ENCODE data around the gene DNAAF3.
A peak's percentile ranks its signal among the peaks of the same experiment; 100 is the strongest.
"Not testable (repeated sequence)": the region's sequence is repeated elsewhere in the genome, so short reads cannot be mapped to it uniquely, and the experiment has no call there.

Gene DNAAF3

DNA sequence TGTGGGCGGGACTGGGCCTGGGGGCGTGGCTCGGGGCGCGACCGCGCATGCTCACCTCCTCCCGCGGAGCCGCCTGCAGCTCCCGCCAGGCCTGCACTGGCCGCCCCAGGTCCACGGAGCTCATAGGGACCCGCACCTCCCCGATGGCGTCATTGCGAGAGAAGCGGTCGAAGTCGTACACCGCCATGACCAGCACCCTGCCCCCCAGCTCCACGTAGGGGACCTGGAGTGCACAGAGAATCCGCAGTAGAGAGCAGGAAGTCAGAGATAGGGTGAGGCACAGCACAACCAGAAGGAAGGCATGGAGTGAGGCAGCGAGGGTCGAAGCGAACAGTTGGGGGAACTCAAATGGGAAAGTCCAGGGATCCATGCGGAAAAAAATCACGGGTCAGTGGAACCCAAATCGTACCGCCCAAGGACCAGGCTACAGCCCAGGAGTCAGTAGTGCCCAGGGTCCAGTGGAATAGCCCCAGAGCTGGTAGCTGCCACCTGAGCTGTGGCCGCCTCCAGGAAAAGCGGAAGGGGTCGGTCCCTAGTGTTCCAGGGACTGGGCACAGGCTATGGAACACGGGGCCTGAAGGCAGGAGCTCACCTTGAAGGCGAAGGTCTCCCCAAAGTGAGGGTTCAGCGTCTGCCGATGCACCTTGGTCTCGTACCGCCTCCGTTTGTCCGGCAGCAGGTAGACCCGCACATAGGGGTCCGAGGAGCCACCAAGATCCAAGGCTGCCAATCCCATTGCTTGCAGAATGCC is 8.9 kb upstream of the DNAAF3 start:
- no peak for DNase-seq (ENCODE audit: low spot score)

DNA sequence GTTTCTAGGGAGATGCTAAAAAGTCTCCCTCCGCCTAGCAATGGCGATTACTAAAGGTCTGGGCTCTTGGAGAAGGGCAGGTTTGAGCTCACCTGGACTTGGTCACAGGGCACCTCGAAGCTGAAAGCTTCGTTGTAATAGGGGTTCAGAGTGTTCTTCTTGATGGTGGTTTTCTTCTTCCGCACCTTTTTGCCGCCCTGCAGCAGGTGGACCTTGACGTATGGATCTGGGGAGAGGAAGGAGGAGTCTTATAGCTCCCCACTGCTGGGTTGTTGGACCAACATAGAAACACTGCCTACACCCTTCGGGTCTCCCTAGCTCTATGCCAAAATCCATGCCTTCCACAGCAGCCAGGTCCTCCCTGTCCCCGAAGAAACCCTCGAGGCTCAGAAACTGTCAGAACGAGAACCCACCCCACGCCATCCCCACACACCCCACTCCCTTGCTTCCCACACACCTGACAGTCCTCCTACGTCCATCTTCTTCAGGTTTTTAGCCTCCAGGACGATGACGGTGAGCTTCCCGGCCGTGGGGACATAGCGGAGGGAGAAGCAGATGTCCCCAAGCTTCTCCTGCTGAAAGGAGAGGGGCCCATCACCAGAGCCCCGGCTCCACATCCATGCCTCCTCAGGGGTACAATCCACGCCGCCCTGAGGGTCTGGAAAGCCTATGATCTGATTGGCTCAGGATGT is 8.2 kb upstream of the DNAAF3 start:
- DNase-seq (ENCODE audit: low spot score): no peak

- DNase-seq (ENCODE audit: low spot score): peak; percentile 92
Measured at GRCh38 chr19:55173714-55174409, 7.4 kb upstream of the DNAAF3 start.

- DNase-seq (ENCODE audit: low spot score): no peak
Measured at GRCh38 chr19:55173186-55173713, 6.8 kb upstream of the DNAAF3 start.

DNA sequence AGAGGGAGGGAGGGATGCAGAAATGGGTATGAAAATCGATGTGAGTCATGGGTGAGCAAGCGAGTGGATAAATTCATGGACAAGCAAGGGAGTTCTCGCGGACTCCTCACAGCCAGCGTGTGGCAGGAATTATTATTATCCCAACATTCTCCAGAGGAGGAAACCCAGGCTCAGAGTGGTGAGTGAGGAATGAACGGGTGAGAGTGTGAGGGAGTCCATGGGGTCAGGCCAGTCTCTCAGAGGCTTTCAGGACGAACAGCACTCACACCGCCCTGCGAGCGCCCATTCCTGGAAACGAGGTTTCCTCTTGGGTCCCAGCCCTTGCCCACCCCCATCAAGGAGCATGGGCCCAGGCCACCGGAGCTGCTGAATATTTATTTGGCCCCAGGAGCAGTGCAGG is 6.3 kb upstream of the DNAAF3 start:
- peak; percentile 94 for DNase-seq (ENCODE audit: low spot score)

- not testable (repeated sequence) for DNase-seq (ENCODE audit: low spot score)
Measured at GRCh38 chr19:55172318-55172717, 5.9 kb upstream of the DNAAF3 start.

DNA sequence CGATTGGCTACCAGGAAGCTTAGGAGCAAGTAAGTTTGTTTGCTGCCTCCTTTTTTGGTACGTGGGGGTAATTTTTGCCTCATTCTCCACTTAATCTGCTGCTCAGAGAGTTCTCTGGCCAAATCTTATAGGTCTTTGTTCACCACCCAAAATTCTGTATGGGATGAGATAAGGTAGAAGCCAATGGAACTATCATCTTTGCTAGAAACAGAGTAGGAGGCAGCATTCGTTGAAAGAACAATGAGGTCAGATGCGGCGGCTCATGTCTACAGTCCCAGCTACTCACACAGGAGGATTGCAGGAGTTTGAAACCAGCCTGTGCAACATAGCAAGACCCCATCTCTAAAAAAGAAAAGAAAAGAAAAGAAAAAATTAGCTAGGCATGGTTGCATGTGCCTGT is 5.0 kb upstream of the DNAAF3 start:
- no peak for DNase-seq (ENCODE audit: low spot score)

DNA sequence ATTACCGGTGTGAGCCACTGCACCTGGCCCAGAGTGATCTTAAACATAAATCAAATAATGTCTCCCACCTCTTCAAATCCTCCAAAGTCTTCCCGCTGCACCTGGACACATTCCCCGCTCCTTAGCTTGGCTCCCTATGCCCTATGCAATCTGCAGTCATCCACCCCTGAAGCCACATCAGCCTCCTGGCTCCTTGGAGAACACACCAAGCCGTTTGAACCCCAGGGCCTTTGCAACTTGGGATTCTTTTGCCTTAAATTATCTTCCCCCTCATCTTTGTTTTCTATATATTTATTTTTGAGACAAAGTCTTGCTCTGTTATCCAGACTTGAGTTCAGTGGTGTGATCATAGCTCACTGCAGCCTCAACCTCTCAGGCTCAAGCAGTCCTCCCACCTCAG is 2.7 kb upstream of the DNAAF3 start:
- no peak for DNase-seq (ENCODE audit: low spot score)

GRCh38 chr19:55165952-55166529 is 372 bp downstream of the DNAAF3 start:
- peak; percentile 84 for DNase-seq (ENCODE audit: low spot score)

DNA sequence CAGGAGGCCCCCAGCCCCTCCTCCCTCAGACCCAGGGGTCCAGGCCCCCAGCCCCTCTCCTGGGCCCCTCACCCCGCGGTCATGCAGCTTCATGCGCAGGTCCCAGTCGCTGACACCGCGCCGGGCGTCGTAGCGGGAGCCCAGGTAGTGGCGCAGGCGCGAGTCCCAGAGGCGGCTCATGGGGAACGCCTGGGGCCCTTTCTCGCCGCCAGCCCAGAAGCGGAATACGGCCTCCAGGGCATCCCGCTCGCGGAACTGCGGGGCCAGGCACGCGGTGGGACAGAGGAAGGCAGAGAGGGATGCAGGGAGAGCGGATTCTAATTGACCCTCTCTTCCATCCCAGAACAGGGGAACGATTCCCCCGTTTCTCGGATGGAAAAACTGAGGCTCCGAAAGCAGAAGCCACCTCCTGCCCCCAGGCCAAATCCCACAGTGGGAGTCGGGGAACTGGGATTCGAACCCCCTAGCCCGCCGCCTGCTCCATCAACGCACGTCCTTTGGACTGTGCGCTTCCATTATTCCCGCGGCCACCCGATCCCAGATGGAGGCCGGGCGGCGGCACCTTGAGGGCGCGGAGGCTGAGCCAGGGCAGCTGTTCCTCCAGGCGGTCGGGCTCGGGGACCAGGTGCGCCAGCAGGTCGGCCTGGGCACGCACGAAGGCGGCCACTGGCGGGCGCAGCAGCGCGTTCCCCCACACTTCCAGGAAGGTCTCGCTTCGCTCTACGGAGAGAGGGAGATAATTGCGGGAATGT is 4.7 kb downstream of the DNAAF3 start:
- DNase-seq (ENCODE audit: low spot score): no peak

DNA sequence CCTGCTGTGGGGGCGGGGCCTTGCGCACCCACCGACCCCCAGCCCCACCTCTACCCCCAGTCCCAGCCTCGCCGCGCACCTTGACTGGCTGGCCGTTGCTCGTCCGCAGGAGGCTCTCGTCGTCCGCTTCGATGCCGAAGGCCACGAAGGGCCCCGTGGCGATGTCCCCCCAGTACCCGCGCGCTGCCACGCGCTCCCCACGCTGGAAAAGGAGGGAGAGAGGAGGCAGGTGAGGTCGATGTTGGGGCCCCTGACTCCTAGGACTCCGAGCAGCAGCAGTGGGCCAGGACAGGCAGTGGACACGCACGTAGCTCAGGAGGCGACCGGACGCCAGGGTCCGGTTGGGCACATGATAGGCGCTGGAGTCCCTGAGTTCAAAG is 5.4 kb downstream of the DNAAF3 start:
- no peak for DNase-seq (ENCODE audit: low spot score)

- DNase-seq (ENCODE audit: low spot score): peak; percentile 98
Measured at GRCh38 chr19:55160128-55160985, 6.1 kb downstream of the DNAAF3 start.

- peak; percentile 68 for DNase-seq (ENCODE audit: low spot score)
Measured at GRCh38 chr19:55158848-55159749, 7.3 kb downstream of the DNAAF3 start.

DNA sequence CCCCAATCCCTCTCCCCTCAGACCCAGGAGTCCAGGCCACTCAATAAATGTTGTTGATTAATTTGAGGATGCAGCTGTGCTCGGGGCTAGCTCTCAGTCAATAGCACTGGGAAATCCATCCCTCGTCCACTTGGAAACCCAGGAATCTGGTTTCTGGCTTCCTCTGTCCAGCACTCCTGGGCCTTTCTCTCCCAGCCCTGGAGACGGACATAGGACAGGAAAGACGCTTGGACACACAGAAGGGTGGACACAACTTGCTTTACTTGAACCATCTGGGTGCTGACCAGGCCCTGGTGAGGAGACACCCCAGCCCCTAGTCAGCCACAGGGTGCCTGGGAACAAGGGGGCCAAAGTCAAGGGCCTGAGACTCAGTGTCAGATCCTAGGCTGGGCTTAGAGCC is 8.0 kb downstream of the DNAAF3 start:
- no peak for DNase-seq (ENCODE audit: low spot score)

- DNase-seq (ENCODE audit: low spot score): no peak
Measured at GRCh38 chr19:55157064-55157908, 9.1 kb downstream of the DNAAF3 start, which contains the start of gene TNNI3. TNNI3 (minus strand) TSS chr19:55157732; CDS start chr19:55157589, 143 bp downstream.

DNA sequence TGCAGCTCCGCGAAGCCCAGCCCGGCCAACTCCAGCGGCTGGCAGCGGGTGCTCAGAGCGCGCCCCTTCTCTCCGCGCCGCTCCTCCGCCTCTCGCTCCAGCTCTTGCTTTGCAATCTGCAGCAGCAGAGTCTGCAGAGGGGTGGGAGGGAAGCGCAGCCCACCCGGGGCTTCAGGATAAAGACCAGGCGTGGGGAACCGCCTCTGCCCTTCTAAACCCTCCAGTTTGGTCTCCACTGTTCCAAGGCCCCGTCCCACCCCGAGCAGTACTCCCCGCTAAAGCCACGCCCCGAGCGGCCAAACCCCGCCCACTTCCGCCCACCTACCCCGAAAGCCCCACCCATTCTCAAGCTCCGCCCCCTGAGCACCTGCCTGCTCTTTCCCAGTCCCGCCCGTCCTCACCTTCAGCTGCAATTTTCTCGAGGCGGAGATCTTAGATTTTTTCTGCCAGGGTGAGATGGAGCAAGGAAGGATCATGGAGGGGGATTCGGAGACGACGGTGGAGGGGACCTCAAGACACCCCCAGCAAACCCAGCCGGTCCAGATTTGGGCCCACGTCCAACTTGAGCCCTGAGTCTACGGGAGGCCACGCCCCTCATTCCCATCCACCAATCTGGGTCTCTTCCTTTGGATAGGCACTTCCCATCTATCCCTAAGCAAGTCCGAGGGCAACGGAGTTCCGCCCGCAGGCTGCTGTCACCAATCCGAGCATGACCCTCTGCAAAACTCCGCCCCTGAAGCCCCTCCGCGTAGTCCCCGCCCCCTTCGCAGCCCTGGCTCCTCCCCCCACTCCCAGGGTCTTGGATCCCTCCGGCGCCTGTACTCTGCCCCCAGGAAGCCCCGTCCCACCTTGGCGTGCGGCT is 10.0 kb downstream of the DNAAF3 start:
- peak; percentile 55 for DNase-seq (ENCODE audit: low spot score)

- not testable (repeated sequence) for DNase-seq (ENCODE audit: low spot score)
Measured at GRCh38 chr19:55155784-55156183, 10.6 kb downstream of the DNAAF3 start.

Measured in hepatic stellate cell (primary cell).